Left lung (tissue), 10 donors: ENCODE data around the gene NR3C2. TPM values are rescaled to one million over a fixed set of nuclear protein-coding genes. Genes with fewer than 3 reads are reported as not detected.
A peak's percentile ranks its signal among the peaks of the same experiment; 100 is the strongest.

Experiments used
- ATAC-seq: fragments of 200-7000 bp; cut with Tn5 transposase; one replicate; pipeline ENCODE4 v1.9.1; 2020; ENCODE audit warnings: moderate library complexity
- DNase-seq, 4 donors: peaks; one replicate each; pipeline ENCODE4 v3.0.0-alpha.2; 2013 to 2020
- H3K27ac ChIP-seq, 2 donors: fragments of 200-600 bp; sonication (generic) in 1 of 2; one replicate each; pipeline versions ENCODE4 v1.5.0 to v1.8.0; 2020 to 2021
- H3K27me3 ChIP-seq, 2 donors: fragments of 200-600 bp; sonication (generic) in 1 of 2; one replicate each; pipeline versions ENCODE4 v1.5.0 to v1.8.0; 2020 to 2021
- H3K36me3 ChIP-seq, 2 donors: fragments of 200-600 bp; sonication (generic) in 1 of 2; one replicate each; pipeline versions ENCODE4 v1.5.0 to v1.8.0; 2020 to 2021
- H3K4me1 ChIP-seq, 2 donors: fragments of 200-600 bp; one replicate each; pipeline ENCODE4 v1.8.0; 2021
- H3K4me3 ChIP-seq, 2 donors: fragments of 200-600 bp; sonication (generic) in 1 of 2; one replicate each; pipeline versions ENCODE4 v1.5.0 to v1.8.0; 2020 to 2021; ENCODE audit warnings: mild to moderate bottlenecking in 1 of 2
- H3K9me3 ChIP-seq, 2 donors: fragments of 200-600 bp; sonication (generic) in 1 of 2; one replicate each; pipeline versions ENCODE4 v1.5.0 to v1.8.0; 2020 to 2021
- intact Hi-C, 2 donors: fragments of 100-400 bp; cut with DNase I; formaldehyde crosslinking; loops; one replicate each; pipeline versions ENCODE4 v1.11.2 to v1.14.2; 2022
- polyA plus RNA-seq, 6 donors: library from polyadenylated mRNA; unstranded; fragments of 120-200 nt; gene quantifications; one replicate each; pipeline ENCODE4 v1.2.1, GENCODE V29; 2013; ENCODE audit not compliant: insufficient read length in 6 of 6
- total RNA-seq, 2 donors: library from RNA; stranded (reverse); fragmentation: NEBNext Ultra II Directional; extraction: Animal tissue kit (Norgen Biotek cat#: 25700); gene quantifications; one replicate each; pipeline ENCODE4 v1.2.1, GENCODE V29; 2021
- TF ChIP-seq, protein P1 (sequence below), 2 donors: fragments of 200-600 bp; sonication (generic) in 1 of 2; IDR thresholded peaks; one replicate each; pipeline versions ENCODE4 v1.5.0 to v1.8.0; 2021; ENCODE audit warnings: antibody characterized with exemption in 2 of 2
- donor health status: DM: no; HTN: yes; CAD: no.
- donor health status: DM: no; HTN: no; CAD: no.

Gene NR3C2
- total and polyA plus RNA-seq, 8 donors: 13.1 to 25.0 (median 17.0) TPM

DNA sequence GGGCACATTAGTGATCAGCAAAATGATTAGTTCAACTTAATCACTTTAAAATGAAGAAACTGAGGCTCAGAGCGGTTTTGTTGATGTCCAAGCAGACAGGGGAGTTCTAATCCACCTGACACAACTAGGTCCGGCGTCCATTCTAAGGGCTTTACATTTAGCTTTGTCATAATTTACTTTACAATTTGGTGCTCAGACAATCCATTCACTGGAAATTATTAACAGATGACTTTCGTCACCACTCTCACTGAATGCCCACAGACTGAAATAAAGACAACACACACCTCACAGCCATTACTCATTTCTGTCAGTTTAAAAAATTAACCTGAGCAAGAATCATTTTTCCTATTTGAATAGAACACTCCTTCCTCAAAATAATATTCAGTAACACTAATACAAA lies 10.8 kb downstream of the NR3C2 start:
- Histone ChIP-seq H3K36me3 (no peaks in the 10 kb centered on the region), H3K4me3 (no peak overlapping the region), H3K9me3 (no peaks in the 10 kb centered on the region), H3K27me3 (no peaks in the 10 kb centered on the region), H3K4me1 (peaks cover 0 to 21% of the 10 kb centered on the region in 2 donors), H3K27ac (no peak overlapping the region)
- intact Hi-C loops: no loop called here
- DNase-seq: peak in 1 of 4 donors; percentile 24
- TF ChIP-seq, protein P1, sequence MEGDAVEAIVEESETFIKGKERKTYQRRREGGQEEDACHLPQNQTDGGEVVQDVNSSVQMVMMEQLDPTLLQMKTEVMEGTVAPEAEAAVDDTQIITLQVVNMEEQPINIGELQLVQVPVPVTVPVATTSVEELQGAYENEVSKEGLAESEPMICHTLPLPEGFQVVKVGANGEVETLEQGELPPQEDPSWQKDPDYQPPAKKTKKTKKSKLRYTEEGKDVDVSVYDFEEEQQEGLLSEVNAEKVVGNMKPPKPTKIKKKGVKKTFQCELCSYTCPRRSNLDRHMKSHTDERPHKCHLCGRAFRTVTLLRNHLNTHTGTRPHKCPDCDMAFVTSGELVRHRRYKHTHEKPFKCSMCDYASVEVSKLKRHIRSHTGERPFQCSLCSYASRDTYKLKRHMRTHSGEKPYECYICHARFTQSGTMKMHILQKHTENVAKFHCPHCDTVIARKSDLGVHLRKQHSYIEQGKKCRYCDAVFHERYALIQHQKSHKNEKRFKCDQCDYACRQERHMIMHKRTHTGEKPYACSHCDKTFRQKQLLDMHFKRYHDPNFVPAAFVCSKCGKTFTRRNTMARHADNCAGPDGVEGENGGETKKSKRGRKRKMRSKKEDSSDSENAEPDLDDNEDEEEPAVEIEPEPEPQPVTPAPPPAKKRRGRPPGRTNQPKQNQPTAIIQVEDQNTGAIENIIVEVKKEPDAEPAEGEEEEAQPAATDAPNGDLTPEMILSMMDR (IDR thresholded peaks at IDR 0.05): no peak
- peak; percentile 78 for ATAC-seq

DNA sequence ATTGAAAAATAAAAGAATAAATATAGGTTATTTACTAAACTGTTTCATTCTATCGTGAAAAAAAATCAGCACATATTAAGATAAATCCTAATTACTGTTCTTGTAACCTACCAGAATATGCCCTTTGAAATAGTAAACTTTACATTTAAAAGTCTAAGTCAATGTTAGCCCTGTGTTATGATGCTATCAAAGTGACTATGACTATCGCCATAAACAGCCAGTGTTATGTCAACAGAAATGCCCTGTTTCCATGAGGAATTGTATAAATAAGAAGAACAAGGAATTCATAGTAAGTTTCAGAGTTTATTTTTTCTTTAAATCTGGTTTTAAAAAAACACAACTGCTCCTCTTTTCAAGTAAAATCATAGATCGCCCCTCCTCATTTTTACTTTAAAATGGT lies 11.4 kb downstream of the NR3C2 start:
- TF ChIP-seq, protein P1 (IDR thresholded peaks at IDR 0.05): no peak
- Histone ChIP-seq H3K27ac (no peak overlapping the region), H3K36me3 (no peaks in the 10 kb centered on the region), H3K9me3 (no peaks in the 10 kb centered on the region), H3K4me3 (no peak overlapping the region), H3K4me1 (peaks cover 0 to 21% of the 10 kb centered on the region in 2 donors), H3K27me3 (no peaks in the 10 kb centered on the region)
- intact Hi-C loops: no loop called here
- ATAC-seq (no peak), DNase-seq (no peak)

DNA sequence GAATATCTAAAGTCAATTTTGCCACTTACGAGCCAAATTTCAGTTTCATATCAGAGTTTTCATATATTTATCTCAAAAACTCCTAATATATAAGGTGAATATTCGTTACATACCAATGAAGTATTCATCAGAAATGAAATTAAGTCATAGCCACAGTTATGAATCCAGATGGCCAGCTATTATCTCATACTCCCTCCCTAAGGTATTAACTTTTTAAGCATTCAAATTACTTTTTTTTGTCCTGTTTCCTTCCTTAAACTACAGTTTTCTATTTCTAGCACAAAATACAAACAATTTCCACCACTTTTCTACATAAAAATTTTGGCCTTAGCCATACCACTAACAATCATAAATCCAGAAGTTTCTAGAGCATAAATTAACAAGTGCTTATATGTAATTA lies 13.0 kb downstream of the NR3C2 start:
- intact Hi-C loops: no loop called here
- H3K27ac ChIP-seq: no peak overlapping the region
- ATAC-seq (no peak), DNase-seq (no peak)
- H3K9me3 ChIP-seq: no peaks in the 10 kb centered on the region
- H3K4me3 ChIP-seq: no peak overlapping the region
- H3K27me3 ChIP-seq: no peaks in the 10 kb centered on the region
- no peaks in the 10 kb centered on the region for H3K36me3 ChIP-seq
- TF ChIP-seq, protein P1 (IDR thresholded peaks at IDR 0.05): no peak
- peaks cover 0 to 21% of the 10 kb centered on the region in 2 donors for H3K4me1 ChIP-seq

DNA sequence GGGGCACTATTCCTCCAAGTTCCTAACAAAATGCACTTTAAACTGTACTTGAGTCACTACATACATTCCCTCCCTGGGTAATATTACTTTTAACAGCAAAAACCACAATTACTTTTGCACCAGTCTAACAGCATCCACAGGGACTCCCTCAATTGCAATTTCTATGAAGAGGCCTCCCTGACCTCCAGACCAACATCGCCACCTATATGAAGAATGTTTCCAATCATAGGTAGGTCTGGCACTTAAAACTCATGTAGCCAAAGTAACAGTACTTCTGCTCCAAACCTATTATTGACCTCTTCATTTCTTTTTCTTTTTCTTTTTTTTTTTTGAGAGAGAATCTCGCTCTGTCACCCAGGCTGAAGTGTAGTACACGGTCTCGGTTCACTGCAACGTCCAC lies 15.6 kb downstream of the NR3C2 start:
- DNase-seq (no peak), ATAC-seq (no peak)
- no peak overlapping the region for H3K4me3 ChIP-seq
- no peak overlapping the region for H3K27ac ChIP-seq
- no peaks in the 10 kb centered on the region for H3K36me3 ChIP-seq
- intact Hi-C loops: no loop called here
- H3K9me3 ChIP-seq: no peaks in the 10 kb centered on the region
- peaks cover 0 to 5% of the 10 kb centered on the region in 2 donors for H3K4me1 ChIP-seq
- TF ChIP-seq, protein P1 (IDR thresholded peaks at IDR 0.05): no peak
- no peaks in the 10 kb centered on the region for H3K27me3 ChIP-seq

DNA sequence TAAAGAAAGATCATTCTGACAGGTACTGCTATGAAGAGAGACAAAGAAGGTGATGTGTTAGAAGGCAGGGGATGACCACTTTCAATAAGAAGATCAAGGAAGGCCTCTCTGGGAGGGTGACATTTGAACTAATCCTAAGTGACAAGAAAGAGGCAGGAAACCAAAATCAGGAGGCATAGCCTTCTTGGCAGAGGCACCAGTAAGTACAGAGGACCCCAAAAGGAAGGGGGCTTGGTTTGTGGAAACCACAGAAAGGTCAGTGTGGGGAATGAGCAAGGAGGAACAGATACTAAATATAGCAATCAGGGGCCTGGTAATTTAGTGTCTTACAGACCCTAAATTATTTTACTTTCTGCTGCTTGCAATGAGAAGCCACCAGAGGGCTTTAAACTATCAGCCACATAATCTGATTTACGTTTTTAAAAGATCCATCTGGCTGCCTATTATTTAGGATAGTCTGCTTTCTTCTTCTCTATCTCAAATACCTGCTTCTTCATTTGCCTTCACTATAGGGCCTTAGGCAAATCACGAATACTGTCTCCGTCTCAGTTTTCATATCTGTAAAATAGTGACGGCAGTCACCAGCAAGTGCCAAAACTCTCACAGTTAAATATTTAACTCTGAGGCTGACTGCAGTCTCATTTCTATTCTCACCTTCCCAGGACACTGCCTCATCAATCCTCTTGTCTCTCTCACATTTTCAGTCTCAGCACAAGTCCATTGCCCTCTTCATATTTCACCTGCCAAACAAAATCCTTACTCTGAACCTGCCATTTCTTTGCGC lies 16.7 kb downstream of the NR3C2 start:
- Histone ChIP-seq H3K27me3 (no peaks in the 10 kb centered on the region), H3K27ac (no peak overlapping the region), H3K4me3 (no peak overlapping the region), H3K4me1 (no peaks in the 10 kb centered on the region), H3K36me3 (no peaks in the 10 kb centered on the region), H3K9me3 (no peaks in the 10 kb centered on the region)
- ATAC-seq: no peak
- intact Hi-C loops: no loop called here
- DNase-seq: no peak
- TF ChIP-seq, protein P1 (IDR thresholded peaks at IDR 0.05): no peak
